ENCODE data around the gene UMAD1. TPM values are rescaled to one million over a fixed set of nuclear protein-coding genes. Genes with fewer than 3 reads are reported as not detected.

Gene UMAD1
- total and polyA plus RNA-seq, 2 of the 13 experiments (the other 11 are each of a cell fraction or from before 2014, with no cell fraction given) = 16.8 to 17.6 TPM

DNA sequence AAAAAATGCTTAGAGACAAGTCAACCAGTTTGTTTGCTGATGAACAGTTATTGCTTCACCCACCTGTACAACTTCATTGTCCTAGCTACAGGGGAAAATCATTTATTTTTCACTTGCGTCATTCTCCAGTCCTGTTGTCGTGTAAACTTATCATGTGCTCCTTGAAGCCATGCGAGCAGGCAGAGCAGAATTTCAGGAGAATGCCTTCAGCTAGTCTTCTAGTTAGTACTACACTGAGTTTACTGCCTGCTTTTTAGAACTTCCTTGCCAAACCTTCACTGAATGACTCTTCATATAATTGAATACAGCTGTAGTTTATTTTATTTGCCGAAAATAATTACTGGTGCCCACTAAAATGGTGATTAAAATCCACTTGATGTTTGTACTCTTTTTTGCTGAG lies 62.3 kb downstream of the UMAD1 start:
- CTCF ChIA-PET (ENCODE audit: low intra/inter-chr PET ratio, low total read pairs) = no interaction called here
- in situ Hi-C loops (cut with HindIII; ENCODE audit: extremely low pct_ligation_motif_present, low pct_unique_long_range_greater_than_20kb) = no loop called here
- no peaks in the 10 kb centered on the region for H3K9me3 ChIP-seq (ENCODE audit: low read length)
- no peaks in the 10 kb centered on the region for H3K27me3 ChIP-seq (ENCODE audit: control insufficient read depth in 1 of 2, insufficient read depth in 2 of 2, low read length in 2 of 2)
- intact Hi-C loops (cut with micrococcal nuclease; ENCODE audit: unreplicated experiment) = no loop called here
- H4K20me1 ChIP-seq (ENCODE audit: insufficient read depth, low read length) = no peaks in the 10 kb centered on the region
- no peak for ATAC-seq
- no peak overlapping the region for H2AFZ ChIP-seq (ENCODE audit: low read length)
- no peaks in the 10 kb centered on the region for H3K79me2 ChIP-seq (ENCODE audit: insufficient read depth, low read length)
- no peak overlapping the region for H3K9ac ChIP-seq (ENCODE audit: insufficient read depth, low read depth, low read length)
- TF ChIP-seq ZFP62 (CRISPR knock-in tag; IDR thresholded peaks at IDR 0.05) = no peak
- TF ChIP-seq, protein P1, sequence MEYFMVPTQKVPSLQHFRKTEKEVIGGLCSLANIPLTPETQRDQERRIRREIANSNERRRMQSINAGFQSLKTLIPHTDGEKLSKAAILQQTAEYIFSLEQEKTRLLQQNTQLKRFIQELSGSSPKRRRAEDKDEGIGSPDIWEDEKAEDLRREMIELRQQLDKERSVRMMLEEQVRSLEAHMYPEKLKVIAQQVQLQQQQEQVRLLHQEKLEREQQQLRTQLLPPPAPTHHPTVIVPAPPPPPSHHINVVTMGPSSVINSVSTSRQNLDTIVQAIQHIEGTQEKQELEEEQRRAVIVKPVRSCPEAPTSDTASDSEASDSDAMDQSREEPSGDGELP (IDR thresholded peaks at IDR 0.05; ENCODE audit: borderline replicate concordance, low read depth) = no peak
- TF ChIP-seq SOX13 (IDR thresholded peaks at IDR 0.05) = no peak
- TF ChIP-seq SOX13 (CRISPR knock-in tag; conservative IDR thresholded peaks at IDR 0.05 in 1 of 2, IDR thresholded peaks at IDR 0.05 in 1 of 2) = peak in 1 of 2 experiments; percentile 45; a peak in 2 of 4 replicates
- peak; percentile 66; the same call in 1 of the 2 replicates for TF ChIP-seq CEBPB (IDR thresholded peaks at IDR 0.05; ENCODE audit: borderline replicate concordance, low read depth, low read length)
- TF ChIP-seq, protein P2, sequence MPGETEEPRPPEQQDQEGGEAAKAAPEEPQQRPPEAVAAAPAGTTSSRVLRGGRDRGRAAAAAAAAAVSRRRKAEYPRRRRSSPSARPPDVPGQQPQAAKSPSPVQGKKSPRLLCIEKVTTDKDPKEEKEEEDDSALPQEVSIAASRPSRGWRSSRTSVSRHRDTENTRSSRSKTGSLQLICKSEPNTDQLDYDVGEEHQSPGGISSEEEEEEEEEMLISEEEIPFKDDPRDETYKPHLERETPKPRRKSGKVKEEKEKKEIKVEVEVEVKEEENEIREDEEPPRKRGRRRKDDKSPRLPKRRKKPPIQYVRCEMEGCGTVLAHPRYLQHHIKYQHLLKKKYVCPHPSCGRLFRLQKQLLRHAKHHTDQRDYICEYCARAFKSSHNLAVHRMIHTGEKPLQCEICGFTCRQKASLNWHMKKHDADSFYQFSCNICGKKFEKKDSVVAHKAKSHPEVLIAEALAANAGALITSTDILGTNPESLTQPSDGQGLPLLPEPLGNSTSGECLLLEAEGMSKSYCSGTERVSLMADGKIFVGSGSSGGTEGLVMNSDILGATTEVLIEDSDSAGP (CRISPR knock-in tag; IDR thresholded peaks at IDR 0.05; ENCODE audit: borderline replicate concordance) = no peak
- TF ChIP-seq, protein P3, sequence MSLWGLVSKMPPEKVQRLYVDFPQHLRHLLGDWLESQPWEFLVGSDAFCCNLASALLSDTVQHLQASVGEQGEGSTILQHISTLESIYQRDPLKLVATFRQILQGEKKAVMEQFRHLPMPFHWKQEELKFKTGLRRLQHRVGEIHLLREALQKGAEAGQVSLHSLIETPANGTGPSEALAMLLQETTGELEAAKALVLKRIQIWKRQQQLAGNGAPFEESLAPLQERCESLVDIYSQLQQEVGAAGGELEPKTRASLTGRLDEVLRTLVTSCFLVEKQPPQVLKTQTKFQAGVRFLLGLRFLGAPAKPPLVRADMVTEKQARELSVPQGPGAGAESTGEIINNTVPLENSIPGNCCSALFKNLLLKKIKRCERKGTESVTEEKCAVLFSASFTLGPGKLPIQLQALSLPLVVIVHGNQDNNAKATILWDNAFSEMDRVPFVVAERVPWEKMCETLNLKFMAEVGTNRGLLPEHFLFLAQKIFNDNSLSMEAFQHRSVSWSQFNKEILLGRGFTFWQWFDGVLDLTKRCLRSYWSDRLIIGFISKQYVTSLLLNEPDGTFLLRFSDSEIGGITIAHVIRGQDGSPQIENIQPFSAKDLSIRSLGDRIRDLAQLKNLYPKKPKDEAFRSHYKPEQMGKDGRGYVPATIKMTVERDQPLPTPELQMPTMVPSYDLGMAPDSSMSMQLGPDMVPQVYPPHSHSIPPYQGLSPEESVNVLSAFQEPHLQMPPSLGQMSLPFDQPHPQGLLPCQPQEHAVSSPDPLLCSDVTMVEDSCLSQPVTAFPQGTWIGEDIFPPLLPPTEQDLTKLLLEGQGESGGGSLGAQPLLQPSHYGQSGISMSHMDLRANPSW (CRISPR knock-in tag; IDR thresholded peaks at IDR 0.05; ENCODE audit: borderline replicate concordance) = no peak
- no peak for TF ChIP-seq SAFB2 (CRISPR knock-in tag; IDR thresholded peaks at IDR 0.05; ENCODE audit: borderline replicate concordance, low read depth)
- no peak for TF ChIP-seq SETDB1 (CRISPR knock-in tag; IDR thresholded peaks at IDR 0.05; ENCODE audit: borderline replicate concordance)
- no peak for TF ChIP-seq KAT2B (IDR thresholded peaks at IDR 0.05; ENCODE audit: borderline replicate concordance, low read depth, low read length)
- TF ChIP-seq ZNF263 (CRISPR knock-in tag; IDR thresholded peaks at IDR 0.05) = no peak
- no peak overlapping the region for H3K4me3 ChIP-seq (replicated peaks in 1 of 3; ENCODE audit: insufficient read depth in 1 of 3, low read depth in 2 of 3, low read length in 3 of 3)
- H3K27ac ChIP-seq (ENCODE audit: extremely low read length, insufficient read depth, low read length) = no peak overlapping the region
- no peak for FAIRE-seq
- H3K4me1 ChIP-seq (ENCODE audit: insufficient read depth, low read length) = peaks cover 12% of the 10 kb centered on the region
- no peak overlapping the region for H3K4me2 ChIP-seq (ENCODE audit: low read depth, low read length)
- peak; percentile 8 for DNase-seq (ENCODE audit: low spot score)
- no peaks in the 10 kb centered on the region for H3K36me3 ChIP-seq (replicated peaks in 1 of 2; ENCODE audit: control insufficient read depth in 1 of 2, insufficient read depth in 2 of 2, low read length in 2 of 2)
- no TSS peak for BruUV-seq (replicated peaks)
- POLR2A ChIA-PET = no interaction called here
- WGBS (ENCODE audit: low lambda C conversion rate) = 88% methylated on average over 4 of the region's 4 CpGs
